ENCODE measurements around the gene C10orf71.

Gene C10orf71

DNA sequence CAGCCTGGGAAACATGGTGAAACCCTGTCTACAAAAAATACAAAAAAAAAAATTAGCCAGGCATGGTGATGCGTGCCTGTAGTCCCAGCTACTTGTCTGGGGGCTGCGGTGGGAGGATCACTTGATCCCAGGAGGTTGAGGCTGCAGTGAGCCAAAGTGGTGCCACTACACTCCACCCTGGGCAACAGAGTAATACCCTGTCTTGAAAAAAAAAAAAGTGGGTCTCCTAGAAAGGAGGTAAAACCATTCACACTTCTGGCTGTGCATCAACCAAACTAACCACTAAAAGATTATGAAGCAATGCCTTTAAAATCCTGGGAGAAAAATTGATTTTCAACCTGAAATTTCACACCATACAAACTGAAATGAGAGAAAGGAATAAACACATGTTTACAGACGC is 35.4 kb upstream of the C10orf71 start:
- no peak for DNase-seq (ENCODE audit: low read depth)
- no peaks in the 10 kb centered on the region for H3K36me3 ChIP-seq (ENCODE audit: control insufficient read depth, insufficient read depth, low read length, severe bottlenecking)
- H3K9ac ChIP-seq (ENCODE audit: low read length), result no peak overlapping the region
- no peaks in the 10 kb centered on the region for H3K4me1 ChIP-seq (ENCODE audit: control insufficient read depth, insufficient read depth, low read length)
- peaks cover 30% of the 10 kb centered on the region for H3K9me3 ChIP-seq (ENCODE audit: control insufficient read depth, low read length)
- H3K4me3 ChIP-seq (ENCODE audit: low read length), result no peak overlapping the region
- peaks cover 4% of the 10 kb centered on the region for H3K27me3 ChIP-seq (replicated peaks; ENCODE audit: control insufficient read depth, insufficient read depth, low read length)

DNA sequence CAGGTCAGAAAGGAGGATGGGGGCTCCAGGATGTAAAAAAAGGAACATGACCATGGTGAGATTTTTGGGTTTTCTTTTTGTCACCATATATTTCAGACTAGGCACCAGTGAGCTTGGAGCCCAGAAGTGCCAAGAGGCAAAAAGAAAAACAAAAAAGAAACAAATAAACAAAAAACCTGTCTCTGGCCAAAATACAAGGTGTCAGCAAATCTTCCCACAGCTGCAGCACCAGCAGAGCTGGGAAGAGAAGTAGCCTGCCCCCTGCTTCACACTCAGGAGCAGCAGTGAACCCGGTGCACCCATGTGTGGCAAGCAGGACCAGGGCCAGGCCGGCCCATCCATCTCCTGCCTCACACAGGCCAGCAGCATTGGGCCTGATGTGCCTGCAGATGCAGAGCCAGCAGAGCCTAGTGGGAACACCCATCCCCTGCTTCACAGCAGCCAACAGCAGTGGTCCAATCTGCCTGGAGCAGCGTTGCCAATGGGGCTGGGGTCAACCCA is 34.7 kb upstream of the C10orf71 start:
- Histone ChIP-seq H3K4me1 (ENCODE audit: control insufficient read depth, insufficient read depth, low read length) (no peaks in the 10 kb centered on the region), H3K36me3 (ENCODE audit: control insufficient read depth, insufficient read depth, low read length, severe bottlenecking) (no peaks in the 10 kb centered on the region), H3K4me3 (ENCODE audit: low read length) (no peak overlapping the region), H3K27me3 (replicated peaks; ENCODE audit: control insufficient read depth, insufficient read depth, low read length) (peaks cover 4% of the 10 kb centered on the region), H3K9ac (ENCODE audit: low read length) (no peak overlapping the region), H3K9me3 (ENCODE audit: control insufficient read depth, low read length) (peaks cover 28% of the 10 kb centered on the region)
- DNase-seq (ENCODE audit: low read depth), result no peak

DNA sequence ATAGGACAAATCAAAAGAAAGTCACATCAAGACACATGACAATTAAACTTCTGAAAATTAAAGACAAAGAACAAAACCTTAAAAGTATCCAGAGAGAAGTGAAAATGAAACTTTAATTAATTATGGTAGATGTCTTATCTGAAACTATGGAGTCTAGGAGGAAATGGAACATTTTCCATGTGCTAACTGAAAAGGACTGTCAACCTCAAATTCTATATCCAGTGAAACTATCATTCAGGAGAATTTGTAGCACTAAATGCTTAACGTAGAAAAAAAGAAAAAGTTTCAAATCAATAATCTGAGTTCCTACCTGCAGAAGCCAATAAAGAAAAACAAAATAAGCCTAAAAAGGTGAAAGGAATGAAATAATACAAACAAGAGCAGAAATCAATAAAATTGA is 33.1 kb upstream of the C10orf71 start:
- Histone ChIP-seq H3K4me3 (ENCODE audit: low read length) (no peak overlapping the region), H3K9ac (ENCODE audit: low read length) (no peak overlapping the region), H3K4me1 (ENCODE audit: control insufficient read depth, insufficient read depth, low read length) (no peaks in the 10 kb centered on the region), H3K9me3 (ENCODE audit: control insufficient read depth, low read length) (peaks cover 28% of the 10 kb centered on the region), H3K27me3 (replicated peaks; ENCODE audit: control insufficient read depth, insufficient read depth, low read length) (peaks cover 4% of the 10 kb centered on the region), H3K36me3 (ENCODE audit: control insufficient read depth, insufficient read depth, low read length, severe bottlenecking) (no peaks in the 10 kb centered on the region)
- no peak for DNase-seq (ENCODE audit: low read depth)

DNA sequence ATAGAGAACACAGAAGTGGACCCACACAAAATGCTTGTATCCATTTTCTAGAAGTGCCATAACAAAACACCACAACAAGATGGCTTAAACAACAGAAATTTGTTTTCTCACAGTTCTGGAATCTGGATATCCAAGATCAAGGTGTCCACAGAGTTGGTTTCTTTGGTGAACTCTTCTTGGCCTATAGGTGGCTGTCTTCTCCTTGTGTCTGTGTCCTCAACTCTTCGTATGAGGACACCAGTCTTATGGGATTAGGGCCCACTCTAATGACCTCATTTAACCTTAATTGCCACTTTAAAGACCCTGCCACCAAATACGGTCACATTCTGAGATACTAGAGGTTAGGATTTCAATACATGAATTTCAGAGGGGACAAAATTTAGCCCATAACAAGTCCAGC is 30.8 kb upstream of the C10orf71 start:
- H3K27me3 ChIP-seq (replicated peaks; ENCODE audit: control insufficient read depth, insufficient read depth, low read length), result no peaks in the 10 kb centered on the region
- H3K9ac ChIP-seq (ENCODE audit: low read length), result no peak overlapping the region
- no peak for DNase-seq (ENCODE audit: low read depth)
- H3K9me3 ChIP-seq (ENCODE audit: control insufficient read depth, low read length), result peaks cover 28% of the 10 kb centered on the region
- H3K4me3 ChIP-seq (ENCODE audit: low read length), result no peak overlapping the region
- H3K4me1 ChIP-seq (ENCODE audit: control insufficient read depth, insufficient read depth, low read length), result peaks cover 8% of the 10 kb centered on the region
- no peaks in the 10 kb centered on the region for H3K36me3 ChIP-seq (ENCODE audit: control insufficient read depth, insufficient read depth, low read length, severe bottlenecking)

DNA sequence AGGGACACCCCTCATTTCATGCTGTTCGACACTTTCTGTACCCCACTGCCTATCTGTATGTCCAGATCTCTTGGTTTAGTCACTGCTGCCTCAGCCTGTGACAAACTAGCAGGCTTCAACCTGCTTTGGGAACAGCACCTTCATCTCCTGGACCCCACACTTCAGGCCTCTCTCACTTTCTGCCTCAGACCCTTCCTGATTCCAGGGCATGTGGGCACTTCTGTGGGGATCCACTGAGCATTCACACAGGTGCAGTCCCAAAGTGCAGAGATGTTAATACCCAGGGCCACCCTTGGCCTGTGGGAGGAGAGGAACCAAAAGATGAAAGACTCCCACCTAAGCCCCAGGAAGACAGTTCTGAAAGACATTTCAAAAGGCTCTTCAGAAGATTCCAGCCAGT is 29.4 kb upstream of the C10orf71 start:
- H3K9me3 ChIP-seq (ENCODE audit: control insufficient read depth, low read length), result peaks cover 28% of the 10 kb centered on the region
- H3K4me1 ChIP-seq (ENCODE audit: control insufficient read depth, insufficient read depth, low read length), result peaks cover 8% of the 10 kb centered on the region
- no peak for DNase-seq (ENCODE audit: low read depth)

DNA sequence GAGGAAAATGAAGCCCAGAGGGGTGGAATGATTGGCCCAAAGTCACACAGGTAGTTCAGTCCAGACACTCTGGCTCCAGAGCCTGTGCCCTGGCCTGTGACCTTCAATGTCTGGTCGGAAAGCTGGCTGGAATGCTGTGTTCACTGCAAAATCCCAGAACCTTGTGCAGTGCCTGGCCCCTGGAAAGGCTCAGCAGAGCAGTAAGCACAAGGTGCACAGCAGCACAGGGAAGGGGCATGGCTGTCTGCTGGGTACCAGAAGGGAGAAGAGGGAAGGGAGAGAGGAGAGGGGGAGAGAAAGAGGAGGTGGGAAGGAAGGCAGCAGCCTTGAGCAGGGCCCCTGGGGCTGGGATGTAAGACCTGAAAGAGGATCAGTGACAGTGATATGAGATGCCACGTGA is 28.4 kb upstream of the C10orf71 start:
- no peak overlapping the region for H3K4me3 ChIP-seq (ENCODE audit: low read length)
- H3K27me3 ChIP-seq (replicated peaks; ENCODE audit: control insufficient read depth, insufficient read depth, low read length), result no peaks in the 10 kb centered on the region
- no peaks in the 10 kb centered on the region for H3K36me3 ChIP-seq (ENCODE audit: control insufficient read depth, insufficient read depth, low read length, severe bottlenecking)
- no peak for DNase-seq (ENCODE audit: low read depth)
- peaks cover 8% of the 10 kb centered on the region for H3K4me1 ChIP-seq (ENCODE audit: control insufficient read depth, insufficient read depth, low read length)
- peaks cover 24% of the 10 kb centered on the region for H3K9me3 ChIP-seq (ENCODE audit: control insufficient read depth, low read length)
- no peak overlapping the region for H3K9ac ChIP-seq (ENCODE audit: low read length)

More for the DNA sequence above, 29.4 kb upstream of the C10orf71 start:
- H3K27me3 ChIP-seq (replicated peaks; ENCODE audit: control insufficient read depth, insufficient read depth, low read length), result no peaks in the 10 kb centered on the region
- no peak overlapping the region for H3K4me3 ChIP-seq (ENCODE audit: low read length)
- H3K9ac ChIP-seq (ENCODE audit: low read length), result no peak overlapping the region
- H3K36me3 ChIP-seq (ENCODE audit: control insufficient read depth, insufficient read depth, low read length, severe bottlenecking), result no peaks in the 10 kb centered on the region

DNA sequence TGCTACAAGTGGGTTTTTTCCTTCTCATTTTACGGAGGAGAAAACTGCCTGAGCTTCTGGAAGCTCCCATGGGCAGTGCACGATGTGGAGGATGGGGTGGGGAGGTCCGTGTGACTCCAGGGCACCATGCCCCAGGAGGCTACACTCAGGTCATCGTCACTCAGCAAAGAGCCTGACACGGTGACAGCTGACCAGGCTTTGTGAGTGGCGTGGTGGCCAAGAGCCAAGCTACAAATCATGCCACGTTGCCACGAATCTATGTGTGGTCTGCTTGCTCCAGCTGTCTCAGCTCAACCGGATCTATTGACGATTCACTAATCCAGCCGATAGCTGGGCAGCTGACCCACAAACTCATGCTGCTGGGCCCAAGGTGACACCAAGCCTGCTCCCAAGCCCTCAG is 27.6 kb upstream of the C10orf71 start:
- H3K9me3 ChIP-seq (ENCODE audit: control insufficient read depth, low read length), result peaks cover 16% of the 10 kb centered on the region
- no peak for DNase-seq (ENCODE audit: low read depth)
- H3K36me3 ChIP-seq (ENCODE audit: control insufficient read depth, insufficient read depth, low read length, severe bottlenecking), result no peaks in the 10 kb centered on the region
- no peak overlapping the region for H3K4me3 ChIP-seq (ENCODE audit: low read length)
- peaks cover 8% of the 10 kb centered on the region for H3K4me1 ChIP-seq (ENCODE audit: control insufficient read depth, insufficient read depth, low read length)
- H3K27me3 ChIP-seq (replicated peaks; ENCODE audit: control insufficient read depth, insufficient read depth, low read length), result no peaks in the 10 kb centered on the region
- H3K9ac ChIP-seq (ENCODE audit: low read length), result no peak overlapping the region

DNA sequence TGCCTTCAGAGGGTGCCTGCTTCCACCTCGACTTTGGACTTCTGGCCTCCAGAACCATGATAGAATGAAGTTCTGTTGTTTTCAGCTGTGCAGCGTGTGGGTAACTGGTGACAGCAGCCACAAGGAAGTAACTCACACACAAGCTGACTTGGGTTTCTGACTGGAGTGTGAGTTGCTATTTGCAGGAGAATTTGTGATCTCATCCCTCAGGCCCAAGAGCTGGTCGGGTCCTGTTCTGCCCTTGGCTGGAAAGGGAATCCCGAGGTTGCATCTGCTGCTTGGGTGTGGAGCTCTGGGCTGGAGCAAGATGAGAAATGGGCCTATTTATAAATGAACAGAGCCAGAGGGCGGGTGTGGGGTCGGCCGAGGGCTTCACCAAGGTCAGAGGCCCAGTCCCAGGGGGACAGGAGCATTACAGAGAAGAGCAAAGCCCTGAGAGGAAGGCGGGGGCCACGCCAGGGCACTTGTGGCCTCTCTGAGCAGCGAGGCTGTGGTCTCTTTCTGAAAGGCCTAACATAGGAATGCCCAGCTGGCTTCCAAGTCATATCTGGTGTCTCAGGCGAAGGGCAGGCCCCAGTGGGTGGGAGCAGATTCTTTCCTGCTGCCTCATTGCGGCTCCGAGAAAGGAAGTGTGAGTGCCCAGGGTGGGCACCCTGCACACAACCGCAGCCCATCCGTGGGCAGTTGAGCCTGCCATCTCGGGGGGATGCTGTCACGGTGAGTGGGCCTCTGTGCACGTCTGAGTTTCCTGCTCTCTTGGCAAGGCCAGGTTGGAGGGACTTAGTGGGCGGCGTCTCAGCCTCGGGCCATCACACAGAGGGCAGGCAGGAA is 26.5 kb upstream of the C10orf71 start:
- Histone ChIP-seq H3K9ac (ENCODE audit: low read length) (no peak overlapping the region), H3K4me3 (ENCODE audit: low read length) (no peak overlapping the region), H3K27me3 (replicated peaks; ENCODE audit: control insufficient read depth, insufficient read depth, low read length) (peaks cover 2% of the 10 kb centered on the region), H3K36me3 (ENCODE audit: control insufficient read depth, insufficient read depth, low read length, severe bottlenecking) (no peaks in the 10 kb centered on the region), H3K9me3 (ENCODE audit: control insufficient read depth, low read length) (peaks cover 9% of the 10 kb centered on the region), H3K4me1 (ENCODE audit: control insufficient read depth, insufficient read depth, low read length) (peaks cover 8% of the 10 kb centered on the region)
- peak; percentile 43 for DNase-seq (ENCODE audit: low read depth)

DNA sequence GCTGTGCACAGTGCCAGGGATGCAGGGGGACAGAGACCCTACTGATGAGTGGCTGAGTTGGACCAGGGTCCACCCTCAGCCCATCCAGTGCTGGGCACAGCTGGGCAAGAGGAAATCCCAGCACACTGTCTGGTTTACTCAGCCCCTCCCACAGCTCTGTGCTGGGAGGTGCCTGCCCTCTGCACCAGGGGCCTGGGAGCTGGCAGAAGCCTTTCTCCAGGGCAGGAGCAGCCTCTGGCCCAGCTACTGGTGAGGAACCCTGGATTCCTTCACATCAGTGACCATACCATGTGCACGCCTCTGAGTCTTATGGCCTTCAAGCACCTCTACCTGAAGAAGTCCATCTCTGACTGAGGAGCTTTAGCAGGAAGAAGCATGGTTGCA is 25.9 kb upstream of the C10orf71 start:
- H3K4me1 ChIP-seq (ENCODE audit: control insufficient read depth, insufficient read depth, low read length), result peaks cover 8% of the 10 kb centered on the region
- no peaks in the 10 kb centered on the region for H3K36me3 ChIP-seq (ENCODE audit: control insufficient read depth, insufficient read depth, low read length, severe bottlenecking)
- peaks cover 2% of the 10 kb centered on the region for H3K27me3 ChIP-seq (replicated peaks; ENCODE audit: control insufficient read depth, insufficient read depth, low read length)
- DNase-seq (ENCODE audit: low read depth), result no peak
- peaks cover 3% of the 10 kb centered on the region for H3K9me3 ChIP-seq (ENCODE audit: control insufficient read depth, low read length)
- no peak overlapping the region for H3K9ac ChIP-seq (ENCODE audit: low read length)
- H3K4me3 ChIP-seq (ENCODE audit: low read length), result no peak overlapping the region

DNA sequence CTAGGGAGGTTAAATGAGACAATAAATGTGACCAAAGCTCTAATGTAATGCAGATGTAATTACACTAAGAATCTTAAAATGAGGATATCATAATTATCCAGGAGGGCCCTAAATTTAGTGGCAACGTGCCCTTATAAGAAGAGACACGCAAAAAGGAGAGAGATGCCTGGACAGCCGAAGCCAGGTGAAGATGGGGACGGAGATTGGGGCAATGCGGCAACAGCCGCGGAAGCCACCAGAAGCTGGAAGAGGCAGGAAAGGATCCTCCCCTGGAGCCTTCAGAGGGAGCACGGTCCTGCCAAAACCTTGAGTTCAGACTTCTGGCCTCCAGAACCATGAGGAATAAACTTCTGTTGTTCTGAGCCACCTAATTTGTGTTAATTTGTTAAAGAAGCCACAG is 25.3 kb upstream of the C10orf71 start:
- Histone ChIP-seq H3K36me3 (ENCODE audit: control insufficient read depth, insufficient read depth, low read length, severe bottlenecking) (no peaks in the 10 kb centered on the region), H3K27me3 (replicated peaks; ENCODE audit: control insufficient read depth, insufficient read depth, low read length) (peaks cover 2% of the 10 kb centered on the region), H3K4me1 (ENCODE audit: control insufficient read depth, insufficient read depth, low read length) (peaks cover 8% of the 10 kb centered on the region), H3K9me3 (ENCODE audit: control insufficient read depth, low read length) (no peaks in the 10 kb centered on the region), H3K4me3 (ENCODE audit: low read length) (no peak overlapping the region), H3K9ac (ENCODE audit: low read length) (no peak overlapping the region)
- DNase-seq (ENCODE audit: low read depth), result no peak

DNA sequence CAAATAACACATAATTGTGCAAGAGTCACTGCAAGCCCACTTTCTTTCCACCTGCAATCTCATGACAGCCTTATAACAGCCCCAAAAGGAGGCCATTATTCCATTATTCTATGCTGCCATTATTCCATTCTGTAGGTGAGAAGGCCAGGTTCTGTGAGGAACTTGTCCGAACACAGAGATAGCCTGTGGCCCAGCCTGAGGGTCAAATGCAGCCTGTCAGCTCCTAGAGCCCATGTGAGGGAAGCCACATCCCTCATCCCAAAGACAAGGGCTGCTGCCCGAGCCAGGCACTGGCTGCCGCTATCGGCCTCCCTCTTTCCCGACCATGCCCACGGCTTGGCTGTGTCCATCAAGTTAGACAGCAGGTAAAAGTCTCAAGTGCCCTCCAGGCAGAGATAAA is 24.1 kb upstream of the C10orf71 start:
- Histone ChIP-seq H3K9ac (ENCODE audit: low read length) (no peak overlapping the region), H3K9me3 (ENCODE audit: control insufficient read depth, low read length) (no peaks in the 10 kb centered on the region), H3K4me3 (ENCODE audit: low read length) (no peak overlapping the region), H3K27me3 (replicated peaks; ENCODE audit: control insufficient read depth, insufficient read depth, low read length) (peaks cover 2% of the 10 kb centered on the region), H3K4me1 (ENCODE audit: control insufficient read depth, insufficient read depth, low read length) (peaks cover 10% of the 10 kb centered on the region), H3K36me3 (ENCODE audit: control insufficient read depth, insufficient read depth, low read length, severe bottlenecking) (no peaks in the 10 kb centered on the region)
- DNase-seq (ENCODE audit: low read depth), result no peak

DNA sequence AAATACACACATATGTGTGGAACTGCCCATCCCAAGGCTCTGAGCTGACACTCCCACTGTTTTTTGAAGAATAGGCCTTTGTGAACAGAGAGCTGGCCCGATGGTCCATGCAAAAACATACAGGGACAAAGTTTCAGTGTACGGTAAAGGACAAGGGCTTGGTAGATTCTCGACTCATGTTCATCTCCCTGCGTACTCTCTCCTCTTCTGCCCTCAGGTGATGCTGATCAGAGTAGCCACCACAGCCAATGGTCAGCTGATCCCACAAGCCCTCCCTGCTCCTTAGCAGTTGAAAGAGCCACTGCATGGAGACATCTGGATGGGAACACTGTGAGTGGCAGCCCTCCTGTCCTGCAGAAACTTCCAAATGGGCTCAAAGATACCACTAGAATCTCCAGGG is 23.1 kb upstream of the C10orf71 start:
- H3K27me3 ChIP-seq (replicated peaks; ENCODE audit: control insufficient read depth, insufficient read depth, low read length), result peaks cover 2% of the 10 kb centered on the region
- H3K9ac ChIP-seq (ENCODE audit: low read length), result no peak overlapping the region
- no peaks in the 10 kb centered on the region for H3K36me3 ChIP-seq (ENCODE audit: control insufficient read depth, insufficient read depth, low read length, severe bottlenecking)
- H3K4me1 ChIP-seq (ENCODE audit: control insufficient read depth, insufficient read depth, low read length), result peaks cover 14% of the 10 kb centered on the region
- DNase-seq (ENCODE audit: low read depth), result no peak
- no peak overlapping the region for H3K4me3 ChIP-seq (ENCODE audit: low read length)
- no peaks in the 10 kb centered on the region for H3K9me3 ChIP-seq (ENCODE audit: control insufficient read depth, low read length)

Measured in adipocyte (in vitro differentiated cells).